ENCODE measurements around the gene SHISAL2B. TPM values are rescaled to one million over a fixed set of nuclear protein-coding genes. Genes with fewer than 3 reads are reported as not detected.

The SHISAL2B gene
- total RNA-seq: not detected in 2 replicates
- not detected for polyA plus RNA-seq (2012)

DNA sequence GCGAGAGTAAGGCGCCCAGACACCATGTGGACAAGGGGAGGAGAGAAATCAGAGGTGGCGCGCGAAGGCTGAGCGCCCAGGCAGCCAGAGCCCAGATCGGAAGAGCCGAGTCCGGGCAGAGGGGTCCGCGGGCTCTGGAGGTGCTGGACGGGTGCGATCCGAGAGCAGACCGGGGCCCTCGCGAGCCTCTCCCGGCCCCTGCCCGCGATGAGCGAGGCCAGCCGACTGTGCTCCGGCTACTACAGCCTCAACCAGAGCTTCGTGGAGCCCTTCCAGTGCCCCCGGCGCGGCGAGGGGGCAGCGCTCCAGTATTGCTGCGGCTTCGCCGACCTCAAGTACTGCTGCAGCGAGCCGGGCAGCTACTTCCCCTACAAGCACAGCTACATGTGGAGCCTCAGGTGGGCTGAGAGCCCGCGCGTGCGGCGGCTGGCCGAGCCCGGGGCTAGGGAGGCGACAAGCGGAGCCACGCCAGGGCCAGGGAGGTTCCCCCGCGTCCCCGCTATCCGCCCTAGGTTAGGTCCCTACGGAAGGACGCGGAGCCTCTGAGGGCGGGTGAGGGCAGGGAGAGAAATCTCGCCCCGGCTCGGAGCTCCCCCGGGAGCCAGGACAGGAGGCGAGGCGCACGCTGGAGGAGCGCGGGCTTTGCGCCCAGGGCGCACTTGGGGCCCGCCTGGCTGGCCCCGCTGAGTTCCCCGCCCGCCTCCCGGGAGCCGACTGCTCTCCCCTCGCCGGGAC, at the start of gene SHISAL2B:
Gene SHISAL2B, plus strand, starts transcription at position 87 of the 735 bp plus-strand sequence. Its CDS starts 121 bp downstream, at position 208.
- DNase-seq (ENCODE audit: low read depth): peak; percentile 15

GRCh38 chr5:64644831-64645230, 45.5 kb upstream of the SHISAL2B start:
- DNase-seq (ENCODE audit: low read depth): no peak

GRCh38 chr5:64646169-64646568, 44.1 kb upstream of the SHISAL2B start:
- no peak for DNase-seq (ENCODE audit: low read depth)

DNA sequence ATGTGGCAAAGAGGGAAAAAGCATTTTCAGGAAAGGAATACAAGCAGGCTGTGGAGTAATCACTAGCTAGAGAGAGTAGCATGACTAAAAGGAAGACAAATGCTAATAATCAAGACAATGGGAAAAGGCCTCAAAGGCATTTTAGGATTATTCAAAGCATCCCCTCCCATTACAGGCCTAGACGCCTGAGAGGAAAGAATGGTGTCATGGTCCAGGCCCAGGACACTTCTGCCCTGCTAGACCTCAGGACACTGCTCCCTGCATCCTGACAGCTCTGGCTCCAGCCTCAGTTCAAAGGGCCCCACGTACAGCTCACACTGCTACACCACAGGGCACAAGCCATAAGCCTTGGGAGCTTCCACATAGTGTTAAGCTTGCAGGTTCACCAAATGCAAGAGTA, 40.8 kb upstream of the SHISAL2B start:
- DNase-seq (ENCODE audit: low read depth): no peak

DNA sequence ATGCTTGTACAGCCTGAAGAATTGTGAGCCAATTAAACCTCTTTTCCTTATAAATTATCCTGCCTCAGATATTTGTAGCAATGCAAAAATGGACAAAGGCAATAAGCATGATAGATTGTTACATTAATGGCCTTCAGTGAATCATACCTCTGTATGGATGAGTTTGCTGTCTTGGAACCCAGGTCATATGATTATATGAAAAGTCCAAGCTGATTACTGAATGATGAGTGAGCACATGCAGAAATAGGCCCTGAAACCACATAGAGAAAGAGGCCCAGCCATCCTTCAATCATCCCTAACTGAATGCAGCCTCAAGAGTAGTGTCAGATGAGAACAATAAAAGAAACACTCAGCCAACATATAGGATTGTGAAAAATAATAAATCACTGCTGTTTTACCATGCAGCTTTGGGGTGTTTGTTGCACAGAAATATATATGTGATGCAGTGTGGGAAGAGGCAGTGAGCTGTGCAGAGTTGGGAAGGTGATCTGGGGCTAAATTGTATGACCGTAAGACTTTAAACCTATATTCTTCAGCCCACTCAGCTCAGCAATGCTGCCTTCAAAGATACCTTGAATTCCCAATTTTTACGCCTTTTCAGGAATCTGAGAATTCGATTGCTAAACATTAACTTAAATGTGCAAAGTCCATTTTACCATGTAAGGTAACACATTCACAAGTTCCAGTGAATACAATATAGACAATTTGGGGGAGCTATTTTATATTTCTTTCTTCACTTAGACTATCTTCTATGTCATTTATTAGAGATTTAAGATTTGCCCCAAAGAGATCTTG, 36.3 kb upstream of the SHISAL2B start:
- DNase-seq (ENCODE audit: low read depth): no peak

GRCh38 chr5:64654561-64654938, 35.8 kb upstream of the SHISAL2B start:
- DNase-seq (ENCODE audit: low read depth): no peak

GRCh38 chr5:64655596-64655995, 34.7 kb upstream of the SHISAL2B start:
- DNase-seq (ENCODE audit: low read depth): no peak

DNA sequence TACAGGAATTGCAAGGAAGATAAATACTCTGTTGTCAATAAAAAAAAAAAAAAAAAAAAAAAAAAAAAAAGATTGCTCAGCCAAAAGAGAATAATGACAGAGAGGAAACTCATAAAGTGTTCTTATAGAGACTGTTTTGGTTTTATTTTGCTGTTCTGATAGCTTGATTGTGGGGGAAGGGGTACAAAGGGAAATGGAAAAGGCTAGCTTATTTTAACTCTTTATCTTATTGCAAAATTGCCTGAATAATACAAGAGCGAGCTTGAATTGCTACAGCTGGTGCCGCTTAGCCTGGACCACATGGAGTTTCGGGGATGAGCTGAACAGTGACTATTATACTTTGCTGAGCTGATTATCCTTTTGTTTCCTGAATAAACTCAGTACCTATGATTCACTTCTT, 31.0 kb upstream of the SHISAL2B start:
- no peak for DNase-seq (ENCODE audit: low read depth)

GRCh38 chr5:64663181-64663580, 27.1 kb upstream of the SHISAL2B start:
- DNase-seq (ENCODE audit: low read depth): peak; percentile 29

GRCh38 chr5:64665243-64665642, 25.1 kb upstream of the SHISAL2B start:
- DNase-seq (ENCODE audit: low read depth): no peak

DNA sequence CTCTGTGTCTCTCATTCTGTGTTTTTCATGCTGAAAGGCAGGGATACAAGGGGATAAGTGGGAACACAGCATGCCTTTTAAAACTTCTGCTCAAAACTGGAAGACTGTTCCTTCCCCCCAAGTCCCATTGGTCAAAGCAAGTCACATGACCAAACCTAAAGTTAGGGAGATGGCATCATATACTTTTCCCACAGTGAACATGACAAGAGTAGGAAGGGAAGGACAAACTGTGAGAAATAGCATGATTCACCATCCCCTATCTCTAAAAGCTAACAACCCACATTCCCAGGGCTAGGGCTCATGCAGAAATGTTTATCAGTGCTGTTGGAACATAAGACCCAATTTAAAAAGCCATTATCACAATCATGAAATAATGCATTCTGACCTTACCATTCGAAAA, 24.2 kb upstream of the SHISAL2B start:
- DNase-seq (ENCODE audit: low read depth): no peak

- DNase-seq (ENCODE audit: low read depth): no peak
These were observed 23.2 kb upstream of the SHISAL2B start for GRCh38 chr5:64667068-64667467.

GRCh38 chr5:64670277-64670676, 20.0 kb upstream of the SHISAL2B start:
- no peak for DNase-seq (ENCODE audit: low read depth)

DNA sequence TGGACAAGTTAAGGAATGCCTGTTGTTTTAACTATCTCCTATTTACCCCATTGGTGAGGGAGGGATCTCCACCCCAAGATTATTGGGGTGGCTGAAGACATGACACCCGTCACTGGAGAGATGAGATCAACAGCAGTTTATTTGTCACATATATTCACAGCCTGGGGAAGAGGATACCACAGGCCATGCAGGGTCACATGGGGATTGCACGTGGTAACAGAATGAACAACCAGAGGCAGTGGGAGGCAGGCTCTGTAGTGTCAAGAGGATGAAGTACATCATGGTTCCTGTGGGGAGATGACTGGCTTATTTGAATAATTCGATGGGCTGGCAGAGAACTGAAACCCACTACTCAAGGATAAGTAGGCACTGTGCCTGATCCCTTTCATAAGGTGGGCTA, 18.6 kb upstream of the SHISAL2B start:
- DNase-seq (ENCODE audit: low read depth): no peak

GRCh38 chr5:64678374-64678773, 11.9 kb upstream of the SHISAL2B start:
- no peak for DNase-seq (ENCODE audit: low read depth)

GRCh38 chr5:64680289-64680688, 10.0 kb upstream of the SHISAL2B start:
- peak; percentile 14 for DNase-seq (ENCODE audit: low read depth)

DNA sequence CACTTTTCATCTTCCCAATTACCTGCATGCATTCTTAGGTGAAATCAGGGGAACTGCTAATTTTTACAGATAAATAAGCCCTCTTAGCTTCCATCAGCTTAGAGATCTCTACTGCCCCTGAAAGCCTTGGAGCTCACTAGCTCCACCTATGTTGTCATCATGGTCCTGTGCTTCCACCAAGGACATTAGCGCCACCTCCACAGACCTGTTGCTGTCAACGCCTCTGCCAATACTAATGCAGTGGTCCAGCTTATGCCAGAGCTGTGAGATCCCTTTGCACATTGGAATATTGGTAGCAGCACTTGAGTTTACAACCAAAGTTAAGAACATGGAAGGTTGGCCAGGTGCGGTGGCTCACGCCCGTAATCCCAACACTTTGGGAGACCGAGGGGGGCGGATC, 7.7 kb upstream of the SHISAL2B start:
- DNase-seq (ENCODE audit: low read depth): no peak

DNA sequence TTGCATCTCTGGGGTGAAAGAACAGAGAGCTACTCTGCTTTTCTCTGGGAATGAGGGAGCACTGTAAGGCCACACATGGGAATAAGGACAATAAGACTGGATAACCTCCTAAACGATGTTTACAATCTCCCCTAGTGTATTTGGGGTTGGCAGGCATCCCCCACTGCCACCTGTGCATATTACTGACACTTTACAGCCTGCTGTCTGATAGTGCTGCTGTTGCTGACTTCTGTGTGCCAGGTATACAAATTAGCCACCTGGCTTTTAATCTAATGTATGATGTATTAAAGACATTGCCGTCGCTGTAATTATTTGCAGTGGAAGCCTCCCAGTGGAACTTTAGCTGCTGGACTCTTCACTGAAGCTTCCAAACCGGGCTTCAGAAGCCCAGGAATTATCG, 4.4 kb upstream of the SHISAL2B start:
- no peak for DNase-seq (ENCODE audit: low read depth)

- no peak for DNase-seq (ENCODE audit: low read depth)
These were observed 1.9 kb upstream of the SHISAL2B start for GRCh38 chr5:64688391-64688790.

- DNase-seq (ENCODE audit: low read depth): no peak
These were observed 1.3 kb upstream of the SHISAL2B start for GRCh38 chr5:64688965-64689364.

GRCh38 chr5:64690104-64690416, 243 bp upstream of the SHISAL2B start:
- DNase-seq (ENCODE audit: low read depth): no peak

DNA sequence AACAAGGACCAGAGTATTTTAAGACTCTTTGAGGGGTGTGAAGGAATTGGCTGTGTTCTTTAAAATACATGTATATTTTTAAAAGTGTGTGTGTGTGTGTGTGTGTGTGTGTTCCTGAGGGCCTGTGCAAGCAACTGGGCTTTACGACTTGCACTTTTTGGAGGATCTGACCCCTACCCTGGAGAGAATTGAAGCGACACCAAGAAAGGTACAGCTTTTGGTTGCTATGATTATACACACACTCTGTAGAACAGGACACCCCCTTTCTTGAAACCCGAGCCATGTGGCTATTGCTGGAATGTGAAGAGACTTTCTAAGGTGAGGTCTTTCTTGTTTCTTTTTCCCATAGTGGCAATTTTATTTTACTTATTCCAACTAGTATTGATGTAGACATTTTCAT, 988 bp downstream of the SHISAL2B start:
- peak; percentile 2 for DNase-seq (ENCODE audit: low read depth)

GRCh38 chr5:64693636-64694035, 3.3 kb downstream of the SHISAL2B start:
- peak; percentile 16 for DNase-seq (ENCODE audit: low read depth)
